Adipose tissue (tissue), 3 donors: ENCODE measurements around the gene ZNF296. TPM values are rescaled to one million over a fixed set of nuclear protein-coding genes. Genes with fewer than 3 reads are reported as not detected.

Experiments
- H3K27ac ChIP-seq: one replicate; pipeline ENCODE4 v1.5.1; 2013; ENCODE audit warnings: low read depth, low read length
- WGBS, 3 donors: extraction: QIAGEN DNeasy Blood & Tissue Kit; methylation state at CpG; one replicate each; pipeline ENCODE4 v1.1.7; 2013; 5-methylcytosine and 5-hydroxymethylcytosine counted together
- polyA plus RNA-seq, 3 donors: library from polyadenylated mRNA; stranded (reverse); fragments of 200-250 nt; gene quantifications; one replicate each; pipeline ENCODE4 v1.2.3, GENCODE V29; 2013
- donor health status: healthy with polysubstance abuse.
- donor health status: Bipolar disorder and iron deficiency.
- donor health status: healthy.

Gene ZNF296
- polyA plus RNA-seq, 3 donors: 0.22 to 0.48 (median 0.45) TPM

DNA sequence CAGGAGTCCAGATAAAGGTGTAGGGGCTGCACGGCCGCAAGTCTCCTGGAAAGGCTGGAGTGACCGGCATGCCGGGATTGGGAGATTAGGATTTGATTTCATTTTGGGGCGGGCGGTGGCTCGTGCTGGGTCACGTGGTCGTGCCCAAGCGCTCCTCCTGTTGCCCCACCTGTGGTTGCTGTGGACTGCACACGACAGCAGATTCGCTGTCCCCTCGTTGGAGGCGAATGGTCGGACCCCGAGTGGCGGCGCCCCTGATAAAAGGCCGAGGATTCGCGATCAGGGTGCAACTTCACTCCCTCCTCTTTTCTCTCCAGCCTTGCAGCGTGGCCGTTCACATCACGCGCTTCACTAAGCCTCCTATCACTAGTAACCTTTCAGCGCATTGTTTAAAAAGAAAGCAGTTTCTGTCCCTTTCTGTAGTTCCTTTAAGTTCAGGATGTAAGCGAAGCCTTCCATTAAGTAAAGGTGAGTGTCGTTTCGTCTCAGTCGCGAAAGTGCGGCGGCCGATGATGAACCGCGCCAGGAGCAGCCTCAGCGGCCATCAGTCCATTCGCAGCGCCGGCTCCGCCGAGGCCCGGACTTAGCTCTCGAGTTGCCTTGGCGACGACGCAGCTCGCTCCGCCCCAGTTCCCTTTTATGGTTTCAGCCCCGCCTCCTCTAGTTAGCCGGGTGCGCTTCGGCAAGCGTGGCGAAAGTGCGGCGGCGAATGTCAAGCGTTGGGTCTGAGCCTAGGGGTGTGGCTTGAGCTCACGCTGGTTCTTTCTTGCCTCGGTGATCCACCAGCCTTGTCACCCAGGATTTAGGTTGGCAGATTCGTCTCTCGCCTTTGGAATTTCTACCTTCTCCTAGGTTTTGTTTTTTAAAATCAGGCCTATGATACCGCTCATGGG lies 15.0 kb upstream of the ZNF296 start:
- 5 to 19% (median 15%) methylated on average over 64 of the region's 64 CpGs for WGBS, 3 donors
- no peak overlapping the region for H3K27ac ChIP-seq

DNA sequence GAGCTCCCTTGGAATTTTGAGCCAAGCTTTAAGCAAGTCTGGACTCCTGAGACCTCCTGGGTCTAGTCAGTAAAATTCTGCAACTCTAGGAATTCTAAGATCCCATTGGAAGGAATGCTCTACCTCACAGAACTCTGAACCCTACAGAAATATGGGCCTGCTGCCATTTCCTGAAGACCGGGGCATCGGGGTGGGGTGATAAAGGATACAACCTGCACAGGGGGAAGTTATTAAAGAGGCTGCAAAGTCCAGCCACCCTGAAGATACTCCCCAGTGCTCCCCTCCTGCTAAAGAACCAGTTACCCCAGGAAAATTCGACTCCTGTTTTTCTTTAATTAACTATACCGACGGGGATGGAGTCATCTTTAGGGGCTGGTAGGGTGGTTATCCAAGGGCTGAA lies 14.3 kb upstream of the ZNF296 start:
- no peak overlapping the region for H3K27ac ChIP-seq
- WGBS, 3 donors: 27 to 71% (median 66%) methylated on average over 5 of the region's 5 CpGs

DNA sequence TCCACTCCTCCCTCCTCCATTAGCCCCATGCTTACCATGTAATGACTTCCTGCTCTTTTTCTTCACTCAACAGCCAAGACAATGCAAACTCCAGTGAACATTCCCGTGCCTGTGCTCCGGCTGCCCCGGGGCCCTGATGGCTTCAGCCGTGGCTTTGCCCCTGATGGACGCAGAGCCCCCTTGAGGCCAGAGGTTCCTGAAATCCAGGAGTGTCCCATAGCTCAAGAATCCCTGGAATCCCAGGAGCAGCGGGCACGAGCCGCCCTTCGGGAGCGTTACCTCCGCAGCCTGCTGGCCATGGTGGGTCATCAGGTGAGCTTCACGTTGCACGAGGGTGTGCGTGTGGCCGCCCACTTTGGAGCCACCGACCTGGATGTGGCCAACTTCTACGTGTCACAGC lies 13.8 kb upstream of the ZNF296 start:
- H3K27ac ChIP-seq: no peak overlapping the region
- 89 to 94% (median 93%) methylated on average over 17 of the region's 17 CpGs for WGBS, 3 donors

DNA sequence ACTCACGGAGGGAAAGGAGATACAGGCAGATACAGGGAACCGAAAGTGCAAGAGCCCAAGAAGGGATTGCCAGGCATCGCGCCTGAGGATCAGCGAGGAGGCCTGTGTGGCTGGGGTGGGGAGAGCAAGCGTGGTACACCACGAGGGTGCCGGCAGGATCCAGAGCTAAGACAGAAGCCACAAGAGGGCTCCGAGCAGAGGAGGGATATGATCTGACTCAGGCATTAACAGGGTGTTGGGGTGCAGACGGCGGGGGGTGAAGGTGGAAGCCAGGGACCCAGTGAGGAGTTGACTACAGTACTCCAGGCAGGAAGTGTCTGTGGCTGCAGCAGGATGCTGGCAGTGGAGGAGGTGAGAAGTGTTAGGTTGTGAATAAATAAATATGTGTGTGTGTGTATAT lies 11.3 kb upstream of the ZNF296 start:
- no peak overlapping the region for H3K27ac ChIP-seq
- 52 to 74% (median 63%) methylated on average over 11 of the region's 11 CpGs for WGBS, 3 donors

DNA sequence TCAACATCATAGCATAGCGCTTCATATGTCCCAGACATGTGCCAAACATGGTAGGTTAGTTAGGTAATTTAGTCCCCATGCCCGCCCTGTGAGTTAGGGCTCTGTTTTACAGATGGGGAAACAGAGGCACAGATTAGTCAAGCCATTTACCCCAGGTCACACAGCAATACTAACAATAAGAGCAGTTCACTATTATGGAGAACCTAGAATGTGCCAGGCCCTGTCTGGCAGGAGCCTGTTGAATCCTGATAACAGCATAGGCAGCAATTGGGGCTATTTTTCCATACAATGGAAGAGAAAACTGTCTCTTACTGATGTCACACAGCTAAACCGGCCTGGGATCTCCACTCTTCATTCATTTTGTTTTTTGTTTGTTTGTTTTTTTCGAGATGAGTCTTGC lies 10.2 kb upstream of the ZNF296 start:
- H3K27ac ChIP-seq: no peak overlapping the region
- 93% methylated on average over 4 of the region's 4 CpGs for WGBS, 3 donors

DNA sequence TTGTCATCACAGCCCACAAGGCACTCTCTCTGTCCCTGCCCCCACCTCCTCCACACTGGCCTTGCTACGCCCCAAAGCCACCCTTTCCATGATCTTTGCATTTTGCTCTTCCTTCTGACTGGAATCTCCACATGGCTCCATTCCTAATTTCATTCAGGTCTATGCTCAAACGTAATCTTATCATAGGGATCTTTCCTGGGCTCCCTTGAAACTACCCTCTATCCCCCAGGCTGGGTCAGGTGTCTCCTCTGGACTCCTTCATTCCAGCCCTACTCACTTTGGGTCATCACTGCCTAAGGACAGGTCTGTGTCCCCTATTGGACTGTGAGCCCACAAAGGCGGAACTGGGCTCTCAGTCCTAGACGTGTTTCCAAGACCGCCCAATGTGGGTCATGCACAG lies 5.9 kb upstream of the ZNF296 start:
- H3K27ac ChIP-seq: no peak overlapping the region
- WGBS, 3 donors: 89 to 92% (median 90%) methylated on average over 5 of the region's 5 CpGs

DNA sequence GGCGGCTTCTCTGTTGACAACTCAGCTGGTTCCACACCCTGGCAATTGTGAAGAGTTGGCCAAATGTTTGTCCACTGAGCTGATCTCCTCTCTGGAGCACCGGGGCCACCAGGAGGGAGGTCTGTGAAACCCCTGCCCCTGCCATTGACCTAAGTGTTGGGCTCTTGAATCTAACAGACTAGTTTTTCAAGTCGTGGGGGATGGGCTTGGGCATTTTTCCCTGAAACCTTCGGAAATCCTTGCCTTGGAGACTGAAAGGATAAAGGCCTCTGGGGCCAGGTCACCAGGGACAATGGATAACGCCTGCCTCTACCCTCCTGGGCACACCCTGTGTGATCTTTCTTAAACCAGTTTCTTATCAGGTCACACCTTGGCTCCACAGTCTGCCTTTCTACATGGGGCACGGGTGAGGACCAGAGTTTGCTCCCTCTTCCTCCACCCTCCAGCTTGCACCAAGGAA lies 3.7 kb upstream of the ZNF296 start:
- 4 to 15% (median 13%) methylated on average over 6 of the region's 6 CpGs for WGBS, 3 donors

DNA sequence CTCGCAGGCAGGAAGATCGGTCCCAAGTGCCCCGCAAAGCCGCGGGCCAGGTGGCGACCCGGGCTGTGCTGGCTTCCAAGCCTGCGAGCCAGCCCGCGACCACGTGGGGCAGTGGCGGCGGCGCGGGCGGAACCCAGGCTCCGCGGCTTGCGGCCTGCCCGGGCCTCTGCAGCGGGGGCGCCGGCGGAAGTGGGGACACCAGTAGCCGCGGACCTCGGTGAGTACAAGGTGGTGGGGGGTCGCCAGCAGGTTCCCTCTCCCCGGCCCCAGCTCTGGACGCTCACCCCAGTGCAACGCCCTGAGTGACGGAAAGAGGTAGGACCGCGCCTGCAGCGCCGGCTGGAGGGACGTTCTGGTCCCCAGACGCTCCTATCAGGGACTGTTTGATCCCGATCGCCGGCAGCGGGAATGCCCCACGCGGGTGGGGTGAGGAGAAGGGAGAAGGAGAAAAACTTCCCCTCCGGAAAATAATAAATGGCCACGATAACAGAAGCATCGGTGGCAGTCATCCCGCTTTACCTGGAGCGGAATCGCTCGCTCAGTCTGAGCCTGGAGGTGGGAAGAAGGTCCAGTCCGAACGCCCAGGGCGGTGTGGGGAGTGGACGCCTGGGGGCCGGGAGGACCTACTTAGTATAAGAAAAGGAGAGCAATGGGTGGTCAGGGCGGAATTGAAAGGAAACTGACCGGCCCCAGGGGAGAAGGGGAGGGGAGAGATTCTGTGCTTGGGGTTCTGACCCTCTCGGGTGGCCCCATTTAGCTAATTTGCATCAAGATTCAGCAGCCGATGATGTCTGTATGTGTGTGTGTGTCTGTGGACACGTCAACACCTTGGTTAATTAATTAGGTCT lies 3.0 kb upstream of the ZNF296 start, which contains the start of gene GEMIN7:
TSS of gene GEMIN7 (plus strand) at position 198 of the 848 bp plus-strand sequence. CDS start 10,855 bp downstream, outside the sequence.
- 0 to 1% (median 0%) methylated on average over 60 to 61 of the region's 61 CpGs for WGBS, 3 donors
- H3K27ac ChIP-seq: no peak within 1 kb of the TSS

More for the DNA sequence above, 3.7 kb upstream of the ZNF296 start:
- H3K27ac ChIP-seq: no peak overlapping the region

DNA sequence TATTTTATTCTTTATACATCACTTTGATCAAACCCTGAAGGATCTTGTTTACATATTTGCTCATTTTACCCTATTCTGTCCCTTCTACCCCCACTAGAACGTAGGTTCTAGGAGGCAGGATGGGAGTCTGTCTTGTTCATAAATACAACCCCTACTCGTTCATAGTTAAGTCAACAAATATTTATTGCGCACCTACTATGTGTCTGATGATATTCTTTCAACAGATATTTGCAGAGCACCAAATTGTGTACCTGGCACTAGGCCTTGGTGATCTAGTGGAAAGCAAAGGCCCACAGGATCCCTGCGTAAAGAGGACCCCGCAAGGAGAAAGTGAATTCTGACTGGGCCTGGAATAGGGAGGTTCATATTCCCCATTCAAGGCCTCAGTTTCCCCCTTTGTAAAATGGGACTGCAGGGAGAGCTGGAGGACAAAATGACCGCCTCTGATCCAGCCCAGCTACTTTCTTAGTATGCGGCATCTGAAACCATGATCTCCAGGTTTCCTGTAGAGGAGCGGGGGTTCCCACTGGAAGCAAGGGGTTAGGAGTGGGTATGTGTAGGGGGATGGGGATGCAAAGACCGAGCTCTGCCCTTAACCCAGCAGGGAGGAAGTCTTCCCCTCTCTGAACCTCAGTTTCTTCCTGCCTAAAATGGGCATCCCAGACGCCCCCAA lies 2.2 kb upstream of the ZNF296 start:
- 55 to 59% (median 58%) methylated on average over 10 of the region's 10 CpGs for WGBS, 3 donors
- H3K27ac ChIP-seq: no peak overlapping the region

DNA sequence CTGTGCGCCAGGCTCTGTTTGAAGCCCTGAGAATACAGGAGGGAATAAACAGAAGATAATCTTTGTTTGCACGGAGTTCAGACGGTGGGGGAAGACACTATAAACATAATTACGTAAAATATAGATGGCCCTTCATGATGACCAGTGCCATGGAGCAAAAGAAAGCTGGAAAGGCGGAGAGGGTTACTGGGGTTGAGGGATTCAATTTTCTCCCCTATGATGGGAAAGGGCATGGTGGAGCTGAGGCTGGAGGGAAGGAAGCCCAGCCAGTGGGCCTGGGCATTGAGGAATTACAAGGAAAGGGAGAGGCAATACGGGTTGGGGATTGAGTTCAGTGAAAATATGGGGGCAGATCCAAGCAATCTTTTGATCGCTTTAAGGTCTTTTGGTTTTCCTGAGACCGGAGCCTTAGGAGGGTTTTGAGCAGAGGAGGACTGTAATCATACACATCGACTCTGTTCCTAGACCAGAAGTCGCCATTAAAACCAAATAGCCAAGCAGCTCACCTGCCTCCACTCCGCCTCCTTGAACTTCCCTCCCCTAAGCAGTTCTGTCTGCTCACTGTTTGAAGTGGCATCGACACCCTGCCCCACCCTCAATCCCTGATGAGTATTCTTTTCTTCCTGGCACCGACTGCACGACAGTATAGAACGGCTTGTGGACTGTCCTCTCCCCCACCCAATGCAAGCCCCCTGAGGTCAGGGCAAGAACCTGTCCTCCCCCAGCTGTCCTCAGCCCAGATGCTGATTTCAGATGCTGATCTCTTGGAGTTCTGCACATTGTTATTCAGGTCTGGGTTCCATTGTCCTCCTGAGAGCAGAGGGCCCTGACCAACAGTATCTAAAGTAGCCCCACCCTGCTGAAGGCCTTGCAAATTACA lies 813 bp upstream of the ZNF296 start:
- WGBS, 3 donors: 72 to 83% (median 78%) methylated on average over 15 of the region's 15 CpGs

DNA sequence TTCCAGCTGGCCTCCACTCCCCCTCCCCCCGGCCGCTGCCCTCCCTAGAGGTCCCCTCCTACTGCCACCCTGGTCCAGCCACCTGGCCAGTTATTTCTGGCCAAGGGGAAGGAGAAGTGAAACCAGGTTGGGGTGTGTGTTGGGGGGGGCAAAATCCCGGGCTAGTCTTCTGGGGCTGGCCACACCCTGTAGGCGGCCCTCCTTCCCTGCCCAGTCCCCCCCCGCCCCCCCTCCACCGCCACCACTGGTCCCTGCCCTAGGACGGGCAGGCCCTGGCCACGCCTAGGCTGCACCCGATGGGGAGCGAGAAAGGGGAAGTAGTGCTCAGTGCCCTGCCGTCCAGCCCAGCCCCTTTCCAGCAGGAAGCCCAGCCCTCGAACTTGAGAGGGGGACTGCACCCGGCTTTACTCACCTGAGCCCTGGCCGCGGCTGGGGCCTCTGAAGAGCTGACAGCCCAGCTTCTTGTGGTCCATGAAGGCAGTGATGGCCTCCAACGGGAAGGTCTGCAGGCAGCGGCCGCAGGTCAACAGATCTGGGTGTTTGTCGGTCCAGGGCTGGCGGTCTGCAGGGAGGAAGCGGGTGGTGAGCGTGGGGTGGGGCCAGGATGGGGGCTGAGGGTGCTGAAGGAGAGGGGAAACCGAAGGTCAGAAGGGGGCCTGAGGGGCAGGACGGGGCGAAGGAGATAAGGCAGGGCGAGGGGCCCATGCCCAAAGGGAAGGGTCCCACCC lies 813 bp downstream of the ZNF296 start:
- WGBS, 3 donors: 9 to 20% (median 16%) methylated on average over 20 to 26 of the region's 26 CpGs
- no peak overlapping the region for H3K27ac ChIP-seq

More for the DNA sequence above, 813 bp upstream of the ZNF296 start:
- no peak overlapping the region for H3K27ac ChIP-seq

DNA sequence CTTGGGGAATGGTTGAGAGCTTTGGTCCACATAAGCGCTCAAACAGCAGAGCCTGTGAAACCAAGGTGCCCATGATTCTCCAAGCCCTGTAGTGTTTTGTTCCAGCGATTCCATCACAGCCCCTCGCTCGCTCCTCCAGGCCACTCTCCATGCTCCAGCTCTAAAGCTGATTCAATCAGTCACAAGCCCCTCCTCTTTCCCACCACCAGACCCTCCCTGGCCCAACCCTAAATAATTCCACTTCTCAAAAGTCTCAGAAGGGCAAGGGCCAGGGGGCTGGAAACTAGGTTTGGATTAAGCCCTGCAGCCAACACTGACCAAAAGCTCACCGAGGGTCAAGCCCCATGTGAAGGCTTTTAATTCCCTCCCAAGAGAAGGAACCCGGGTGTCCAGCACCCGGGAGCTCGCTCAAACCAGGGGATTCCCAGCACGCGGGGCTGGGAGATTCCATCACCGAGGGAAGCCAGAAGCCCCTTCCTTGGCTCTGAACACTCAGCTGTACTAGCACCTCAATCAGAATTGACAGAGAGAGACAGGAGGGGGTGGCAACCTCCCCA lies 1.5 kb downstream of the ZNF296 start:
- H3K27ac ChIP-seq: no peak overlapping the region
- WGBS, 3 donors: 63 to 78% (median 64%) methylated on average over 11 of the region's 11 CpGs

DNA sequence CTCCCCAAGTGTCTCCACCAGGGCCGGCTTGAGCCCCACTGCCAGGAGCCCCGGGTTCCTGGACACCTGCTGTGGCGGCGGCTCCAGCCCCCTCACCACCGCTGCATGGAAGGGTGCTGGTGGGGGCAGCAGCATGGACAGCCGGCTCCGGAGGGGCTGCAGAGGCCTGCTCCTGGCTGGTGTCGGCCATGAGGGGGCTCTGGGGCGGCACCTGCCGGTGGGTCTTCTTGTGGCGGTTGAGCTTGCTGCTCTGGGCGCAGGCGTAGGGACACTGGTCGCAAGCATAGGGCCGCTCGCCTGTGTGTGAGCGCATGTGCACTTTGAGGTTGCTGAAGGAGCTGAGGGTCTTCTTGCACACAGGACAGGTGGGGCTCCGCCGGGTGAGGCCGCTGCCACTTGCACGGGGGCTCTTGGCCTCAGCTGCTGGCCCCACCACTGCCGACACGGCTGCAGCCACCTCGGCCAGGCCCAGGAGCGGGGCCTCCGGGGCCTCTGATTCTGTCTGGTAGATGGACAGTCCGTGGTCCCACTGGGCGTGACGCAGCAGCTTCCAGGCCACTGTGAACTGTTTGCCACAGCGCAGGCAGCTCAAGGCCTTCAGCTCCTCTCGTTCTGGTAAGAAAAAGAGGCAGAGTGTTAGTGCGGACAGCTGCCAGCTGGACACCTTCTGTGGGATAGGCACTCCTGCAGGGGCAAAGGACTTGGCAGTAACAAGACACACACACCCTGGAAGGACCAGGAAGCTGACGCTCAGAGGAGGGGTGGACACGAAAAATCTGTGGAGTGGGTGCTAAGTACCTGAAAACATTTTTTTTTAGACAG lies 4.1 kb downstream of the ZNF296 start:
- H3K27ac ChIP-seq: no peak overlapping the region
- WGBS, 3 donors: 86 to 88% (median 87%) methylated on average over 33 to 34 of the region's 34 CpGs

DNA sequence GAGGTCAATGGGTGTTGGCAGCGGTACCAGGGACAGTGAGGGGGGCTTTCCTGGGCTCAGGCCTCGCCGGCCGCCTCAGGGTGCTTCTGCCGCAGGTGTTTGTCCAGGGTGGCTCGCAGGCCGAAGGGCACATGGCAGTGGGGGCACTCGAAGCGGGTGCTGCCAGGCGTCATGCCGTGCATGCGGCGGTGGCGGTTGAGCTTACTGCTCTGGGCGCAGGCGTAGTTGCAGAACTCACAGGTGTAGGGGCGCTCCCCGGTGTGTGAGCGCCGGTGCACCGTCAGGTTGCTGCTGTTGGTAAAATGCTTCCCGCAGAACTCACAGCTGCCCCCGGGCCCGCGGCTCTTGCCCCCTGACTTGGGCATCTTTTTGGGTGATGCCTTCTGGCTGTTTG lies 4.7 kb downstream of the ZNF296 start:
- 92 to 97% (median 95%) methylated on average over 25 of the region's 25 CpGs for WGBS, 3 donors
- H3K27ac ChIP-seq: no peak overlapping the region

DNA sequence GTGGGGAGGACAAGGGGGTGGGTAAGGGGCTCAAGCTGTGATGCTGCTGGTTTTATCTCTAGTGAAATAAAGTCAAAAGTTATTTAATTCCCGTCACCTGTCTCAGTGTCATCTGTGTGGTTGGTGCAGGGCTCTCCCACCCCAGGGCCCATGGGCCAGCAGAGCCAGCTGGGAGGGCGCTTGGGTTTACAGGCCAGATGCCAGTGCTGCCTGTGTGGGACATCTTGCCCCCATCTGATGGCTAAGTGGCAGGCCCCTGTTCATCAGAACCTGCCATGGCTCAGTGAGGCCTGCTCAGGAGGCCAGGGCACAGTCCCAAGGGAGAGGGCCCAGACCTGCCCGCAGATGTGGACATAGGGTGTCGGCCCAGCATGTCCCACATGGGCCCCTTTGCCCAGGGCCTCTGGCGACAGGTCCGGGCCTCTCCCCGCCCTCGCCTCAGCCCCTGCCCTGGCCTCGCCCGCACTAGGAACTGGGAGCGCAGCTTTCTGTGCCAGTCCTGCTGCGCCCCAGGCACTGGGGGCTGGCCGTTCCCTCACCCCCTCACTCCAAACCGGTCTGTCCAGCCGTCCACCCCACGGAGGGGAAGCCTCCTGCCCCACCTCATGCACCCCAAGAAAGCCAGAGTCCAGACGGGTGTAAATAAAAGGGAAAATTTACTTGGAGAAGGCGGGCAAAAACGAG lies 5.3 kb downstream of the ZNF296 start:
- WGBS, 3 donors: 85 to 93% (median 90%) methylated on average over 18 to 19 of the region's 19 CpGs
- H3K27ac ChIP-seq: no peak overlapping the region
